IMR-90 (cell line): Measurements from ENCODE around the gene CCDC17. TPM values are rescaled to one million over a fixed set of nuclear protein-coding genes. Genes with fewer than 3 reads are reported as not detected.

ENCODE experiments used
- ATAC-seq: fragments of 200-7000 bp; cut with Tn5 transposase; 2 replicates; pipeline ENCODE4 v1.9.1; 2020; ENCODE audit warnings: low read depth, mild to moderate bottlenecking, moderate library complexity
- BruUV-seq: library from RNA; stranded (reverse); fragments of 400-500 nt; replicated peaks from 2 replicates; lab custom pipeline; 2021; lab: Mats Ljungman, UMichigan
- CTCF ChIA-PET: fragments of 300-600 bp; formaldehyde crosslinking; extraction: SDS; loops from one replicate; lab custom pipeline; 2021; ENCODE audit warnings: antibody characterized with exemption; lab: Yijun Ruan, JAX
- POLR2A ChIA-PET: fragments of 300-600 bp; sonication (Branson Sonifier 250); formaldehyde crosslinking; loops from one replicate; lab custom pipeline; 2022; ENCODE audit warnings: antibody characterized with exemption; ENCODE audit not compliant: unreplicated experiment; lab: Charles Lee
- DNase-seq: peaks from one replicate; pipeline ENCODE4 v3.0.0; 2013
- H2AFZ ChIP-seq: replicated peaks from 2 replicates; pipeline ENCODE3; 2013; ENCODE audit warnings: low read length, mild to moderate bottlenecking; ENCODE audit not compliant: poor library complexity
- H2AK5ac ChIP-seq: 2 replicates; pipeline ENCODE4 v1.6.1; 2013; ENCODE audit warnings: low read depth, low read length, inconsistent platforms
- H2AK9ac ChIP-seq: replicated peaks from 2 replicates; pipeline ENCODE3; 2013; ENCODE audit warnings: mild to moderate bottlenecking, low read depth, low read length, moderate library complexity; ENCODE audit not compliant: poor library complexity
- H2BK120ac ChIP-seq: 2 replicates; pipeline ENCODE4 v1.6.1; 2013; ENCODE audit warnings: low read depth, low read length, inconsistent platforms
- H2BK15ac ChIP-seq: 3 replicates; pipeline ENCODE4 v1.6.1; 2013; ENCODE audit warnings: low read depth, low read length, inconsistent platforms
- H2BK20ac ChIP-seq: 2 replicates; pipeline ENCODE4 v1.6.1; 2013; ENCODE audit warnings: low read depth, mild to moderate bottlenecking, inconsistent platforms, low read length, moderate library complexity
- H2BK5ac ChIP-seq: 2 replicates; pipeline ENCODE4 v1.6.1; 2013; ENCODE audit warnings: mild to moderate bottlenecking, low read depth, low read length, inconsistent platforms; ENCODE audit not compliant: poor library complexity, severe bottlenecking
- H3K14ac ChIP-seq: replicated peaks from 2 replicates; pipeline ENCODE4 v1.6.1; 2013; ENCODE audit warnings: low read depth, low read length, inconsistent platforms
- H3K18ac ChIP-seq: 2 replicates; pipeline ENCODE4 v1.6.1; 2013; ENCODE audit warnings: low read depth, low read length, control low read depth
- H3K23ac ChIP-seq: 2 replicates; pipeline ENCODE4 v1.6.1; 2013; ENCODE audit warnings: low read depth, low read length, inconsistent platforms
- H3K27ac ChIP-seq: 2 replicates; pipeline ENCODE4 v1.5.1; 2013; ENCODE audit warnings: mild to moderate bottlenecking, control low read depth, low read length; ENCODE audit not compliant: insufficient read depth
- H3K27me3 ChIP-seq: 2 replicates; pipeline ENCODE4 v1.6.1; 2013; ENCODE audit warnings: low read length; ENCODE audit not compliant: control insufficient read depth, insufficient read depth
- H3K36me3 ChIP-seq: 2 replicates; pipeline ENCODE4 v1.6.1; 2013; ENCODE audit warnings: low read length, mixed read lengths; ENCODE audit not compliant: control insufficient read depth, insufficient read depth
- H3K4ac ChIP-seq: 2 replicates; pipeline ENCODE4 v1.6.1; 2013; ENCODE audit warnings: low read depth, low read length, inconsistent platforms
- H3K4me1 ChIP-seq: 2 replicates; pipeline ENCODE4 v1.6.1; 2013; ENCODE audit warnings: low read length, mixed read lengths; ENCODE audit not compliant: control insufficient read depth, insufficient read depth
- H3K4me2 ChIP-seq: 2 replicates; pipeline ENCODE4 v1.6.1; 2013; ENCODE audit warnings: low read depth, mild to moderate bottlenecking, control low read depth, low read length, moderate library complexity
- H3K4me3 ChIP-seq: 2 replicates; pipeline ENCODE4 v1.5.1; 2013; ENCODE audit warnings: low read depth, mild to moderate bottlenecking, control low read depth, low read length, moderate library complexity; ENCODE audit not compliant: insufficient read depth
- H3K56ac ChIP-seq: 2 replicates; pipeline ENCODE4 v1.6.1; 2013; ENCODE audit warnings: low read length, inconsistent platforms; ENCODE audit not compliant: insufficient read depth; ENCODE audit errors: extremely low read depth
- H3K79me1 ChIP-seq, 2 experiments: 2 replicates each; pipeline ENCODE4 v1.6.1; 2013; ENCODE audit warnings: low read length in 2 of 2, inconsistent platforms in 1 of 2, low read depth in 1 of 2
- H3K9ac ChIP-seq: 2 replicates; pipeline ENCODE4 v1.6.1; 2013; ENCODE audit warnings: low read depth, low read length, control low read depth
- H3K9me1 ChIP-seq: 2 replicates; pipeline ENCODE4 v1.6.1; 2013; ENCODE audit warnings: low read length, inconsistent platforms; ENCODE audit not compliant: insufficient read depth
- H3K9me3 ChIP-seq: 2 replicates; pipeline ENCODE4 v1.6.1; 2013; ENCODE audit warnings: low read length; ENCODE audit not compliant: control insufficient read depth, insufficient read depth
- H4K20me1 ChIP-seq: 2 replicates; pipeline ENCODE4 v1.6.1; 2013; ENCODE audit warnings: low read length, inconsistent platforms; ENCODE audit not compliant: insufficient read depth
- H4K5ac ChIP-seq: 2 replicates; pipeline ENCODE4 v1.6.1; 2013; ENCODE audit warnings: mild to moderate bottlenecking, low read depth, low read length, control low read depth
- H4K8ac ChIP-seq, 2 experiments: 2 replicates each; pipeline ENCODE4 v1.6.1; 2013; ENCODE audit warnings: low read depth in 2 of 2, low read length in 2 of 2, control low read depth in 1 of 2, inconsistent platforms in 1 of 2
- H4K91ac ChIP-seq: 2 replicates; pipeline ENCODE4 v1.6.1; 2013; ENCODE audit warnings: low read depth, low read length, inconsistent platforms; ENCODE audit not compliant: insufficient read depth
- CEBPB ChIP-seq: IDR thresholded peaks from 2 replicates; pipeline ENCODE4 v1.6.1; 2012; ENCODE audit warnings: low read depth, low read length, improper control_type of control experiment
- MAZ ChIP-seq: IDR thresholded peaks from 2 replicates; pipeline ENCODE4 v1.6.1; 2012; ENCODE audit warnings: low read depth, mild to moderate bottlenecking, low read length, improper control_type of control experiment, moderate library complexity, borderline replicate concordance
- MXI1 ChIP-seq: IDR thresholded peaks from 2 replicates; pipeline ENCODE4 v1.6.1; 2012; ENCODE audit warnings: low read depth, mild to moderate bottlenecking, low read length, moderate library complexity, borderline replicate concordance
- POLR2A ChIP-seq: IDR thresholded peaks from 2 replicates; pipeline ENCODE4 v1.6.1; 2012; ENCODE audit warnings: mild to moderate bottlenecking, low read depth, low read length
- SMC3 ChIP-seq: fragments of 150-350 bp; IDR thresholded peaks from 2 replicates; pipeline ENCODE4 v1.6.1; 2016; ENCODE audit warnings: low read depth, mild to moderate bottlenecking, antibody characterized with exemption, low read length, moderate library complexity
- WGBS, 2 experiments: methylation state at CpG; one replicate each; pipeline versions ENCODE4 v1.1.5 to v1.1.7; 2013; ENCODE audit warnings: missing lambda C conversion rate in 2 of 2; ENCODE audit not compliant: insufficient read length in 1 of 2; ENCODE audit errors: extremely low coverage in 2 of 2; 5-methylcytosine and 5-hydroxymethylcytosine counted together
- dilution Hi-C: fragments of 300-500 bp; cut with HindIII; formaldehyde crosslinking; loops from one replicate; pipeline ENCODE4 v1.14.3; 2018; ENCODE audit warnings: low sequenced_read_pairs; ENCODE audit not compliant: unreplicated experiment
- in situ Hi-C: fragments of 300-500 bp; cut with MboI; formaldehyde crosslinking; loops from 3 replicates; pipeline ENCODE4 v1.14.3; 2019; ENCODE audit warnings: low sequenced_read_pairs, inconsistent platforms, mixed read lengths
- intact Hi-C: fragments of 100-400 bp; cut with micrococcal nuclease; formaldehyde crosslinking; loops from 2 replicates; pipeline ENCODE4 v1.10.0; 2022
- polyA plus RNA-seq, 3 experiments: library from polyadenylated mRNA; depleted of rRNA; stranded (reverse); fragments of >200 nt; gene quantifications; 2 replicates each; pipeline ENCODE4 v1.2.3, GENCODE V29; 2012; ENCODE audit warnings: low replicate concordance in 1 of 3
- total RNA-seq: library from RNA; depleted of rRNA; stranded (reverse); fragments of >200 nt; gene quantifications from 2 replicates; pipeline ENCODE4 v1.2.3, GENCODE V29; 2012
- TF ChIP-seq, protein P1 (sequence below): fragments of 150-350 bp; IDR thresholded peaks from 2 replicates; pipeline ENCODE4 v1.6.1; 2016; ENCODE audit warnings: low read depth, mild to moderate bottlenecking, low read length, moderate library complexity, borderline replicate concordance
- TF ChIP-seq, protein P2 (sequence below): conservative IDR thresholded peaks from 2 replicates; pipeline ENCODE4 v1.5.1; 2012; ENCODE audit warnings: mild to moderate bottlenecking, low read depth, low read length, improper control_type of control experiment

The CCDC17 gene
- total and polyA plus RNA-seq, 2 of the 4 experiments (the other 2 are of a cell fraction), result 0.18 to 0.26 TPM

DNA sequence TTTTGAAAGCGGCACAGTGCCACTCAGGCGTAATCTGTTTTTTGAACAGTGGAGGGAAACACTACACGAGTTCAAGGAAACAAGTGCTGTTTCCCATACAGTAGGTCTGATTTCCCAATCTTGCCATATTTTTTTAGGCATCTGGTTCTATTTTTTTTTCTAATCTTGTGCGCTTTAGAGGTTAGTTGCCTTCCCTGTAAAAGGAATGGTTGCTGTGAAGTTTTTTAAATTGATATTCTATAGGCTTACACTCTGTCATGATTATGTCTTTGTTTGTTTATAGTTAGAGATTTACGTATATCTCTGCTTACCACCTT, 38.8 kb downstream of the CCDC17 start:
- WGBS, 2 experiments, result 0% methylated on average over 2 of the region's 5 CpGs; no CpG with 5 or more reads in 1 of the 2 experiments
- Histone ChIP-seq H3K4me2 (peak overlapping the region; percentile 87), H2AK5ac (no peak overlapping the region), H2BK15ac (no peak overlapping the region), H4K5ac (no peak overlapping the region), H4K20me1 (peaks cover 50% of the 10 kb centered on the region), H4K91ac (no peak overlapping the region), H2BK5ac (no peak overlapping the region), H4K8ac (no peak overlapping the region), H3K27ac (no peak overlapping the region; the same call in 1 of the 2 replicates), H3K4me1 (no peaks in the 10 kb centered on the region; the same call in none of the 2 replicates), H3K4ac (no peak overlapping the region), H3K9me1 (no peaks in the 10 kb centered on the region; the same call in 1 of the 2 replicates), H2AK9ac (peak overlapping the region; percentile 77), H3K36me3 (peaks cover 1% of the 10 kb centered on the region; the same call in 1 of the 2 replicates), H3K9ac (peak overlapping the region; percentile 67; the same call in 1 of the 2 replicates), H3K23ac (peak overlapping the region; percentile 70), H3K56ac (peak overlapping the region; percentile 32; the same call in 1 of the 2 replicates), H3K14ac (peak overlapping the region; percentile 49; the same call in 1 of the 2 replicates), H3K4me3 (peak overlapping the region; percentile 61), H3K27me3 (no peaks in the 10 kb centered on the region), H3K9me3 (no peaks in the 10 kb centered on the region), H2BK120ac (no peak overlapping the region), H2AFZ (peak overlapping the region; percentile 94), H2BK20ac (no peak overlapping the region), H3K18ac (no peak overlapping the region), H3K79me1 (peaks cover 0 to 27% of the 10 kb centered on the region in 2 experiments; a peak in 2 of 4 replicates)
- ChIA-PET CTCF (interaction anchor here (0.7 kb wide), 1 partner anchor 85 kb away, joined by 3 read pairs; the partner anchor contains the start of gene MMACHC), POLR2A (no interaction called here)
- ATAC-seq (no peak), DNase-seq (no peak)
- BruUV-seq, result no TSS peak
- intact Hi-C loops (loop anchor here (5.0 kb wide), 1 partner anchor 102 kb away; the partner anchor contains the start of genes GPBP1L1 and TMEM69), dilution Hi-C loops (no loop called here), in situ Hi-C loops (no loop called here)
- peak; percentile 57 for TF ChIP-seq CEBPB
- TF ChIP-seq, protein P1, sequence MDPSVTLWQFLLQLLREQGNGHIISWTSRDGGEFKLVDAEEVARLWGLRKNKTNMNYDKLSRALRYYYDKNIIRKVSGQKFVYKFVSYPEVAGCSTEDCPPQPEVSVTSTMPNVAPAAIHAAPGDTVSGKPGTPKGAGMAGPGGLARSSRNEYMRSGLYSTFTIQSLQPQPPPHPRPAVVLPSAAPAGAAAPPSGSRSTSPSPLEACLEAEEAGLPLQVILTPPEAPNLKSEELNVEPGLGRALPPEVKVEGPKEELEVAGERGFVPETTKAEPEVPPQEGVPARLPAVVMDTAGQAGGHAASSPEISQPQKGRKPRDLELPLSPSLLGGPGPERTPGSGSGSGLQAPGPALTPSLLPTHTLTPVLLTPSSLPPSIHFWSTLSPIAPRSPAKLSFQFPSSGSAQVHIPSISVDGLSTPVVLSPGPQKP, result no peak
- TF ChIP-seq, protein P2, sequence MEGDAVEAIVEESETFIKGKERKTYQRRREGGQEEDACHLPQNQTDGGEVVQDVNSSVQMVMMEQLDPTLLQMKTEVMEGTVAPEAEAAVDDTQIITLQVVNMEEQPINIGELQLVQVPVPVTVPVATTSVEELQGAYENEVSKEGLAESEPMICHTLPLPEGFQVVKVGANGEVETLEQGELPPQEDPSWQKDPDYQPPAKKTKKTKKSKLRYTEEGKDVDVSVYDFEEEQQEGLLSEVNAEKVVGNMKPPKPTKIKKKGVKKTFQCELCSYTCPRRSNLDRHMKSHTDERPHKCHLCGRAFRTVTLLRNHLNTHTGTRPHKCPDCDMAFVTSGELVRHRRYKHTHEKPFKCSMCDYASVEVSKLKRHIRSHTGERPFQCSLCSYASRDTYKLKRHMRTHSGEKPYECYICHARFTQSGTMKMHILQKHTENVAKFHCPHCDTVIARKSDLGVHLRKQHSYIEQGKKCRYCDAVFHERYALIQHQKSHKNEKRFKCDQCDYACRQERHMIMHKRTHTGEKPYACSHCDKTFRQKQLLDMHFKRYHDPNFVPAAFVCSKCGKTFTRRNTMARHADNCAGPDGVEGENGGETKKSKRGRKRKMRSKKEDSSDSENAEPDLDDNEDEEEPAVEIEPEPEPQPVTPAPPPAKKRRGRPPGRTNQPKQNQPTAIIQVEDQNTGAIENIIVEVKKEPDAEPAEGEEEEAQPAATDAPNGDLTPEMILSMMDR, result no peak
- 0 out of 2 replicates have a peak, but pooled peaks have one; percentile 42 for TF ChIP-seq MXI1
- TF ChIP-seq POLR2A, result no peak
- no peak for TF ChIP-seq SMC3
- TF ChIP-seq MAZ, result no peak
